GM12872 (cell line): ENCODE measurements around the gene SAMD13.

Experiments
- TF ChIP-seq, protein P1 (sequence below): IDR thresholded peaks from 3 replicates; pipeline ENCODE4 v1.5.1; 2011; ENCODE audit warnings: low read depth, mild to moderate bottlenecking, low read length, moderate library complexity; ENCODE audit not compliant: insufficient read depth

The SAMD13 gene

DNA sequence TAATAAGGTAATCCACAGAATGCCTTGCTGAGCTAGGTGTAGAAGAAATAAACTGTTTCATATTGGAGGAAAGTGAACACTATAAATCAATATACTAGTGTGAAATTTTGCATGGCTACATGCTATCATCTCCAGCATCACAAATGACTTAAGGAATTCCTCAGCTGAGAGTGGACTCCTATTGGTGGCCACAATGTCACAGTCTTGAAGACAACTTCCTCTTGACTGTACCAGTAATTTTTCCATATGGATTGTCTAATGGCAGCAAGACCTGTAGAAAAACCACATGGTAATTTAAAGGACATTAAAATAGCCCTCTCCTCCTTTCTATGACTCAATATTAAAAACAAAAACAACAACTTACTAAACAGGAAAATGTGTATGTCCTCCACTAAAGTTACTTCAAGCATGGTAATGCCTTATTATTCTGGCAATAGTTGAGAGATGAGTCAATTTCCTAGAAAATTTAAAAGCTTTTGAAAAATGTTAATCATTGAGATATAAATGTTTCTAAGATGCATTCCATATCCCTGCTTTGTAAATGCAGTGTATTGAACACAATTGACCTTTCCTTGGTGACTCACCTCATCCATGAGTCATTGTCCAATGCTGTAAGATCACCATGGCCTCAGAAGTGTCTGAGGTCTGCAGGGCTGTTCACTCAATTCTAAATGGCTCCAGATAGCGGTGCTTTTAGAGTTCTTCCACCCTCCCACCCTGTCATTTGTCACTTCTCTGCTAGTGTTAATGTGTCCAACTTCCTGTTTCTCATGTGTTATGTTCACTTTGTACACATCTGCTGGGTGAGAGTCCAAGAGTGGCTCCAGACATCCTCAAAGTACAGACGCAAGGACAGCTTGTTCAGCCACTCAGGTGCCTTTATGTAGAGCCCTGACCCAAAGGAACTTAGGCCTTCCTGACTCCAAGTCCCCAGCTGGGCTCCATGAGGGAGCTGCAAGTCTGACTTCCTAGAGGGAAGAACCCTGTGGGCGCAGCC lies 64.0 kb downstream of the SAMD13 start:
- TF ChIP-seq, protein P1, sequence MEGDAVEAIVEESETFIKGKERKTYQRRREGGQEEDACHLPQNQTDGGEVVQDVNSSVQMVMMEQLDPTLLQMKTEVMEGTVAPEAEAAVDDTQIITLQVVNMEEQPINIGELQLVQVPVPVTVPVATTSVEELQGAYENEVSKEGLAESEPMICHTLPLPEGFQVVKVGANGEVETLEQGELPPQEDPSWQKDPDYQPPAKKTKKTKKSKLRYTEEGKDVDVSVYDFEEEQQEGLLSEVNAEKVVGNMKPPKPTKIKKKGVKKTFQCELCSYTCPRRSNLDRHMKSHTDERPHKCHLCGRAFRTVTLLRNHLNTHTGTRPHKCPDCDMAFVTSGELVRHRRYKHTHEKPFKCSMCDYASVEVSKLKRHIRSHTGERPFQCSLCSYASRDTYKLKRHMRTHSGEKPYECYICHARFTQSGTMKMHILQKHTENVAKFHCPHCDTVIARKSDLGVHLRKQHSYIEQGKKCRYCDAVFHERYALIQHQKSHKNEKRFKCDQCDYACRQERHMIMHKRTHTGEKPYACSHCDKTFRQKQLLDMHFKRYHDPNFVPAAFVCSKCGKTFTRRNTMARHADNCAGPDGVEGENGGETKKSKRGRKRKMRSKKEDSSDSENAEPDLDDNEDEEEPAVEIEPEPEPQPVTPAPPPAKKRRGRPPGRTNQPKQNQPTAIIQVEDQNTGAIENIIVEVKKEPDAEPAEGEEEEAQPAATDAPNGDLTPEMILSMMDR: no peak

DNA sequence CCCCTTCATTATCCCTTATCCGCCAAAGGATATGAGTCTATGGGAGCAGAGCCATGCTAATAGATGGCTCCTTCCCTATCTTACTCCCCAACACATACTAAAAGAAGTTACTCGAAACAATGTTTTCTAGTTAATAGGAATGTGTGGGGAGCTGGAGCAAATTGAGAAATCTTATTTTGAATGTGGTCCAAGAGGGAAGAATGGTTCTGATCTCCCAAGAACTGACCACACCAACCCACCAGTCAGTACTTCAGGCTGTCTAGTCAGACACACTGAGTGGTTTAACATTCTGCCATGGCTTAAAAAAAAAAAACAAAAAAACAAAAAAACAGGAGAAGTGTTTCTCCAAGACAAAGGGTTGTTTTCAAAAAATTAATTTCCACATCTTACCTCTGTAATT lies 65.3 kb downstream of the SAMD13 start:
- TF ChIP-seq, protein P1: no peak

DNA sequence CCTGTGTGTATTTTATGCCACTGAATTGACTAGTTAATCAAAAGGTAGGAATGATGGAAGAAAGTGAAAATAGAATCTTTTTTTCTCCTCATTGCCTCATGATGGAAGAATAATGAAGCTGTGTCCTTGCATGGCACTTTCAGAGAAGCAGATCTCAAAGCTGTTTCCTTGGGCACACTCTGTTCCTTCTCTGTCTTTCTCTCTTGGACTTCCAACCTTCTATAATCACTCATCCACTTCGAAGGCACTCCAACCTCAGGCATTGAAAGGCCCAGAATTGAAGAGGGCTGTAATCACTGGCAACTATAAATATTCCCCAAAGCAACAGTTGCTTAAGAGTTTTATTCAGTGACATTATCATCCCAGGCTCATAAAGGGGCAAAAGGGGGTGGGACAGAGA lies 65.7 kb downstream of the SAMD13 start:
- TF ChIP-seq, protein P1: no peak

DNA sequence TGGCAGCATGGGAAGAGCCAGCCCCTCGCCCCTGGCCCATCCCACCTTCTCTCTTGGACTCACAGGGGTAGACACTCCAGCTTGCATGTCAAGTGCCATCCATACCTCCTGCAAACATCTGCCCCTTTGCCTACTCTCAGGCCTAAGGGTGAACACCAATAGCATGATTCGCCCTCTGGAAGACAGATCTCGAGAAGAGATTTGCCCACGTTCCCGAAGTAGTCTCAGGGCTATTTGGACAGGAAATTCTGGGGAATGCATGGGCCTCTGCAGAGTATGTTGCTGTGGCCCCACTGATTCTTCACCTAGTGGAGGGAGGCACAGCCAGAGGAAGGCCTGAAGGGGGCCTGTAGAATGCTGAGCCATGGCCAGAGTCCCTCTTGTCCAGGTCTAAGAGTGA lies 66.9 kb downstream of the SAMD13 start:
- TF ChIP-seq, protein P1: no peak

DNA sequence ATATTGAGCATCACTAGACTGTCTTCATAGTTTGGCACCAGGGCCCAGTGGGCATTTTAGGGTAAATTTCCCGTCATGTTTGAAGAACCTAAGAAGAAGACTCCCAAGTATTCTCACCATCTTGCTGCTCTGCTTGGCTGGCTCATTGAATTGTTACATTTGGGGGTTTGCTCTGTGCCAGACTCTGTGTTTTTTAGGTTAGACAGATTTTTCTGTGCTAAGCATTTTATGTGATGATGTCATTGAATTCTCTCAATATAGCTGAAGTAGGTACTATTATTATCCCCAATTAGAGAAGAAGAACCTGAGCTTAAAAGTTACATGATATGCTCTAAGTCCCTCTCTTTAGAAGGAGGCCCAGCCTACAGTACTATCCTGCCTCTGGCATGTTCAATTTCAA lies 68.8 kb downstream of the SAMD13 start:
- TF ChIP-seq, protein P1: no peak

DNA sequence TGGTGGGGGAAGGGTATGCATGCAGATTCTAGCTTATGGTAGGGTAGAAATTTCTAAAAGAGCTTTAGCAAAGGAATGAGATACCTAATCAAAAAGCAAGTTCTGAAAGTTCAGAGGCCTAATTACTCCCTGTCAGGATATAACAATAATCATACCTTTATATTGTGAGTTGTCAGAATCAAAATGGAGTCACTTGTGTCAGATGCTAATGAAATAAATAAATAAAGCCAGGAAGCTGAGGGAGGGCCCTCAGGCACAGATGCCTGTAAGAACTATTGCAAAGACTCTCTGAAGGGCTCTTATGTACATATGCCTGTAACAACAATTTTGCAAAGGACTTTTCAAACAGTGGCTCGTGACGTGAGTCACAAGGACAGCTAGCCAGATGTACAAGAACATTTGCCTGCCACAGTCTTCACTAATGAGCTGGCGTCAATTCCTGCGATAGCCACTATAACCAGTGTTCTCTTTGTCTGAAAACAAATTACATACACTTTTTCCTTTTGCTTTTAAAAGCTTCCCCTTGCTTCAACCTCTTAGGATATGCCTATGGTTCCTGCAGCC lies 69.4 kb downstream of the SAMD13 start:
- TF ChIP-seq, protein P1: no peak

DNA sequence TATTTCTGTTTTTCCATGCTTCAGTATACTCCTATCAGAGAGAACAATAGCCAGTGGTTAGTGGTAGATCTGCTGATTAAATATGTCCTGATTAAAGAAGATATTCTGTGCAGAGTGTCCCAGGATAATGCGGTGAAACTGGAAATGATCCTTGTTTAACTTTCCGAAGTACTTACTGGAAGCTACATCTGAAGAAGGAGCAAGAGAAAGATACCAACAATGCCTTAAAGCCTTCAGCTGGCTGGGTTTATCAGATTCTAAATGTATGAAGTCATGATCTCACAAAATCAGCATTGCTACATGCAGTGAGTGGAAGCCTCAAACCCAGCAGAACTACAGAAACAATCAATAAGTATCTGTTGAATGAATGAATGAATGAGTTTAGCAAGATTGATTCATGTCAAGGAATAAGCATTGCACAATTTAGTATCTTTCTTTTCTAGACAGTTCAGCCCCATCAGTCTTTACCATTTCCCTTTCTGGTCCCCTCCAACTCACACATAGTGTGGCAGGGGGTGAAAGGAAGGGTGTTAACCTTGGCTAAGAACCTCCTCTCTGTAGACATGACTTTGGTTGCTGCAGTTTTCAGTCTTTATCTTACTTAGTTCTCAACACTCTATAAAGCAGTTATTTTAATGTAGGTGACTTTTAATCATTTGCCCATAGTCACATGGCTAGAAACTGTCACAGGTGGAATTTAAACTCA lies 72.1 kb downstream of the SAMD13 start:
- TF ChIP-seq, protein P1: no peak
